NCI-H446 (cell line): ENCODE measurements around the gene NTF3.

ENCODE experiments used
- DNase-seq, 2 experiments: peaks; one replicate each; lab custom pipeline; 2025; lab: John Stamatoyannopoulos, UW

The NTF3 gene

DNA sequence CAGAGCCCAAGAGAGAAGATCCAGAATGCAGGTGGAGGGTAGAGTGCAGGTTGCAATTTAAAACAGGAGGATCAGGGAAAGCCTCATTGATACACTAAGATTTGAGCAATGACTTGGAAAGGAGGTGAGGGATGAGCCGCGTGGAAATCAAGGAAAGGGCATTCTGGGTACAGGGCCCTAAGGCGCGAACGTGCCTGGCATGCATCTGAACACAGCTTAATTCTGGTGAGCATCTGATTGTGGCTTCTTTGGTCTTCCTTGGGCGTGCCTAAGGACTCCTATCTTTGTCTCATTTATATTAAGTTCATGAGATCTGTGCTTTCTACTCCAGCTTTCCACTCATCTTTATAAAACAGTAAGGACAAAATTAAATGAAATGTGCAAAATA, 79.3 kb downstream of the NTF3 start:
- no peak for DNase-seq

DNA sequence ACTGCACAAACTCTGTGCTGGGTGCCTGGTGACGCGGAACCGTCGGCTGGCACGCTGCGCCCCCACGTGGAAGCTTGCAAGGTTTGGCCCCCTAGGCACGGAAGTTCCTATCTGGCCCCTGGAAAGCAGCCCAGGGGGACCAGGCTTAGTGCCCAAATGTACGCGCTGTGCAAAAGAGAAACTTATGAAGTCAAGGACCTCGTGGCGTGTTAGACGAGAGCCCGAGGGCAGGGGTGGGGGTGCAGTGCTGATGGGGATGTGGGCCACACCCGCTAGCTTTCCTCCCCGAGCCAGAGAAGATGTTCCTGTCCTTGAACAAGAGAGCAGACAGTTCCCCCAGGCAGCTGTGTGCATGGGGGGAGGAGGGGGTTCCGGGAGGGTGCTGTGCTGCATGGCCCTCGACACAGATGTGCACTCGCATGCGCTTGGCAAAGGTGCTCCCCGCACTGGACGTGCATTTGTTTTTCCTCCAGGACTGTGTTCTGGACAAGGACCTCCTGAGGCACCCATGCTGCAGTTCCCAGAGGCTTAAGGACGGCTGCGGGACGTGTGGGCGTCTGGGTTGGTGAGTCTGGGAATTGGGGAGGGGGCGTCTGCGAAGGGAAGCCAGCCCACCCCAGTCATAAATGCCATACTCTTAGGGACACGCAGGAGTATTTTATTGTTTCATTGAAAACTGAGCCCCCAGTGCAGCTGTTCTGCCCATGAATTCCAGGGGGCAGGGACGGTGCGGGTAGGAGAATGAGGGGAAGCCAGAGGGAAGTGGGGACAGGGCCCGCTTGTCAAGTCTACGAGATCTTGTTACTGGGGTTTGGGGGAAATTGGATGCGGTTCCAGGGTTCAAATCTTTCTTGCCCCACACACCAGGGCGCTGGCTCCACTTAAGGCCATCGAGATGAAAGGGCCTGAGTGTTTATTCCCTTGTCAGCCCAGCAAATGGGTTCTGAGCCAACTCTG, 80.0 kb downstream of the NTF3 start:
- peak in 1 of 2 experiments; percentile 29 for DNase-seq

DNA sequence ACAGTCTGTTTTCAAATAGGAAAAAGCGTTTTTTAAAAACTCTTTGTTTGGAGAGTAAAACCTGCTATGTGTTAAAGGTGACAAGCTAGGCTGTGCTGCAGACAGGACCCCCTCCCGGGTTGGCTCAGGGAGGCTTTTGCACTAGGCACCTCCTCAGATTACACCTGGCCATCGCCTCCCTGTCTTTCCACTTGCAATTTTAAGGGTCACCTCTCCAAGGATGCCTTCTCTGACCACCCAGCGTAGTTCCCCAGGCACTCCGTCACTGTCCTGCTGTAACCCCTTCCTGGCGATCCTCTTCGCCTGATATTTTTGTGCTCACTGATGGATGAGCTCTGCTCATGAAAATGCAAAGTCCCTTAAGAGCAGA, 80.7 kb downstream of the NTF3 start:
- DNase-seq = no peak

DNA sequence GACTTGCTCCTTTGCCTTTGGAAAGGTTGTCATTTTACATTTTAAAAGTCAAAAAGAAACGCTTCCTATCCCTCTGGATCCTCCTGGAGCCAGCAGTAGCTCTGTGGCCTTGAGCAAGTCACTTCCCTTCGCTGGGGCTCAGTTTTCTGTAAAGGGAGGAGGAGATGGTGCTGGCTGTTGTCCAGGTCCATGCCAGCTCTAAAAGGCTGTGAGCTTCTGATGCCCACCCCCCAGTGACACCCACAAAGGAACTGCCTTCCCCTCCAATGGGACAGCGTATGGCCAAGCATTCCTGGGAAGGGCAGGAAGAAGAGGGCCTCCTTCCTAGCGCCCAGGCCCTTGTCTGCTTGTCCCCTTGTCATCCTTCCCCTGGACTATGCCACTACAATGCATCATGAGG, 81.5 kb downstream of the NTF3 start:
- no peak for DNase-seq

DNA sequence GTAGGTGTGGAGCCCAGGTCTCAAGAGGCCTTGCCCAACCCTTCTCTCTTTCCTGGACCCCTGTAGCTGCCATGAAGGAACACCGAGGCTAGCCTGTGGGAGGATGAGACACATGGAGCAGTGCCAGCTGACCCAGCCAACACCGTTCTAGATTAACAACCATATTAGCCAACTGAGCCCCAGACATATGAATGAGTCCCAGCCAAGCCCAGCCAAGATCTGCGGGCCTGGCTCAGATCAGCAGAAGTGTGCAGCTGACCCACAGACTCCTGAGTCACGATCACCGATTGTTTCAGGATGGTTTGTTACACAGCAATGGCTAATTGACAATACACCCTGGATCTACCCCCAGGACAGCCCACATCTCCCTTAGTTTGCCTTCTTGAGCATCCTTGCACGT, 82.1 kb downstream of the NTF3 start:
- no peak for DNase-seq

DNA sequence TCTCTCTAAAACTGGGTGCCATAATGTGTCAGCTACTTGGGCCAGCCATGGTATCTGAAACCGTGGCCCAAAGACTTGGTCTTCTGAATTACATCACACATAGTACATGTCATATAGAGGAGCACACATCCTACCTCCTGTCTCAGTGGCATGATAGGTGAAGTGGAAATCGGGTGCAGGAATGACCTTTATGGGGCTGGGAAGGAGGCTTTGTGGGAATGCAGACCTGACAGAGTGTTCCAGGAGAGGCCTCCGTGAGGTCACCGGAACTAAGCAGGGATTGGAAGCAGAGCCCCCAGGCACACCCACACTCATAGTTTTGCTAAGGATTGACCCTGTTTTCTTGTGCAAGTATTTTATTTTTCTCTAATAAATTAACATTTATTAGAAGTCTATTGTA, 82.6 kb downstream of the NTF3 start:
- no peak for DNase-seq

DNA sequence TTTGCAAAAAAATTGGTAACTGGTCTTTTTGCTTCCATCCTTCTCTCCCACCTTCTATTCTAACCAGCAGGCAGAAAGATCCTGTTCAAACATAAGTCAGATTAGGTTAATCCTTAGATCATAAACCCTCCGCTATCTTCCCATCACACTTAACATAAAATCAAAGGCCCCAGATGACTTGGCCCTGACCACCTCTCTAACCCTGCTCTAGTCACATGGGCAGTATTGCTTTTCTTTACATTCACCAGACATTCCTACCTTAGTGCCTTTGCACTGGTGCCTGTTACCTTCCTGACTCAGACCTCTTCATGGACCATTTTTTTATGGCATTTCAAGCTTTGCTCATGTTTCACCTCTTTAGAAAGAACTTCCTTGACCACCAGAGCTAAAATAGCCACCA, 83.5 kb downstream of the NTF3 start:
- DNase-seq = no peak

DNA sequence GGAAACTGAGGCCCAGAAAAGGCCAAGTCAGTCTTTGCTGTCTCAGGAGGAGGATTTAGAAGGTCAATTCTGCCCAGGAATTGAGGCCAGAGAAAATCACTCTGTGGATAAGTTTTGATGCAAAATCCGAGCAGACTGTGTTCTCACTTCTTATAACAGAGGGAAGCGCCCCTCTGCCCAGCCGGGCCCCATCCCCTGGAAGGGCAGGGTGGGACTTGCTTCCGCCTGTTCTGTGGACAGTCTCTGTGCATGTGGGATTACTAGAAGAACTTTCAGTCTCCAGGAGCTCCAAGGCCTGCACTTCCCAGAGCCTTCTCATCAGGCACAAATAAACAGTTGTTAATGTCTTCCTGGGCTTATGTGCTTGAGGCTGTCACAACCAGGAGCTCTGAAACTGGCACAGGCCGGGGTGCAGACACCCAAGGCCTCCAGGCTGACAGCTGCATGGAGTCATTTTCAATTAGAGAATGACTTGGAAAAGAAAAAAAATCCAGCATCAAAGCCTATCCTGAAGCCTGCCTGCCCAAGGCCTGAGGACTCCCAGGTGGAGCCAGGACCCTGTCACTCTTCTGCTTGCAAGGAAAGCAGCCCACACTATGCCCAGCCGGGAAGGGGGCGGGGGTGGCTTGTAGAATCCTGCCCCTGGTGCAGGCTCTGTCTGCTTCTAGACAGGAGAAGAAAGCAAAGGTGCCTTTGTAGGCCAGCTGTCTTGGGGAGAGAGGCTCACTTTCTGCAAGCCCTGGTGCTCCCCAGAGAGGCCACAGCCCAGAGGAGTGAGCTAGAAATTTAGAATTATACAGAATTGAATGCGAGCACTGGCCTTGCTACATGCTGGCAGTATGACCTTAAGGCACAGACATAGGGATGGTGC, 84.7 kb downstream of the NTF3 start:
- no peak for DNase-seq

DNA sequence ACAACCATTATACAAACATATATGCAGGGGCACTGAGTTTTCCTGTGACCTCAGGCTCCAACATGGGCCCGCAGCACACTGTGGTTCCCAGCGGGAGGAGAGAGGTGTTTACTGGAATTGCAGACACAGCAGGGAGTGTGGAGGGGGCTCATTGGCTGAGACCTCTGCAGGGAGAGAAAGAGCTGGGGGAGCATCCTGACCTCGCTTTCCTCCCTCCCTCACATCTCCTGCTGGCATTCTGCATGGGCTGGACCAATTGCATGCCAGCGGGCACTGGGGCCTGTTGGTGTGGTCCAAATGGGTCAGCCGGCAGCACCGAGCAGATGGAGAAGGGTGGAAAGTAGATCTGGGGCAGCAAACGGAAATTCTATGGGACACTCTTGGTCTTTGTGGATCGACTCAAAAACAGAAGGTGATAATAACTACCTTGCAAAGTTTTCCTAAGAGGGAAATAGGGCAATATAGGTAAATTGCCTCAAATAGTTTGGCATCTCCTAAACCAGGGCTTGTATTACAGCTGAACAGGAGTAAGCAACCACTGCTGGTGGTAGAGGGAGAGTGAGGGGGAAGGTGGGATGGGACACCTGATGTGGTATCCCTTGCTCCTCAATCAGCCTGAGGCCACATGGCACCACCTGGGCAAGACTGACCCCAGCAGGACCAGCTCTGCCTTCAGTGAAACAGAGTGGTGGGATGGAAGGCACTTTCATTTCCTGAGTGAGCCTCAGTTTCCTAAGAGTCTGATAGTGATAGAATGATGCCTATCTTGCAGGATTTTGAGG, 86.9 kb downstream of the NTF3 start:
- no peak for DNase-seq

DNA sequence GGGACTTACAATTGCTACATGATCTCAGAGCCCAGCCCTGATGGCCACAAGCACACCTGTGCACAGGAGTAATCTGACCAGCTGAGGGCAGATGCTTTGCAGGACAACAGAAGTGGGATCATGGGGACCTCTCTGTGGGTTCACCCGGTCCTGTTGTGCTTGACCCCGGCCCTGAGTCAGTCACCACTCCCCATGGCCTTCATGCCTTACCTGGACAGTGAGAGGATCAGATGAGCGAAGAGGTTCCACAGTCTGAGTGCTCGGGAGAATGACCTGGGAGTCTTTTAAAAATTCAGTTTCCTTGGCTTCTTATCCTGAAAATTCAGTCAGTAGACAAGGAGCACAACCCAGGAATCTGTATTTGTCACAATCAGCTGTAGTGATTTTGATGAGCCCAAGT, 88.1 kb downstream of the NTF3 start:
- no peak for DNase-seq

DNA sequence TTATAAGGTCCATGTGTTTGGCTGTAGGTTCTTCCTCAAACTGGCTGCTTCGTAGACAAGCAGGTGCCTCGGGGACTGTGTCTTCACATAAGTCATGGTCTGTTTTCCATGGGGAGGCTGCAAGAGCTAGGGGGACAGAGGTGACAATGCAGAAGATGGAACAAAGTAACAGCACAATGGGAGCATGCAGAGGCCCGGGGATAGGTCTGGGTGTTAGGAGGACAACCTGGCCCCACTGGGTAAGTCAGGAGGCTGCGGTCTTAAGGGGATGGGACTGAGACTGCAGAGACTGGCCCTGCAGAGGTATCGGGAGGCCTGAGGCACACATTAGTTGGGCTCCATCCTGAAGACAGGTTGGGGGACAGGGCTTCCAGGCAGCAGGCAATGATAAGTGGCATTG, 88.9 kb downstream of the NTF3 start:
- DNase-seq = no peak

DNA sequence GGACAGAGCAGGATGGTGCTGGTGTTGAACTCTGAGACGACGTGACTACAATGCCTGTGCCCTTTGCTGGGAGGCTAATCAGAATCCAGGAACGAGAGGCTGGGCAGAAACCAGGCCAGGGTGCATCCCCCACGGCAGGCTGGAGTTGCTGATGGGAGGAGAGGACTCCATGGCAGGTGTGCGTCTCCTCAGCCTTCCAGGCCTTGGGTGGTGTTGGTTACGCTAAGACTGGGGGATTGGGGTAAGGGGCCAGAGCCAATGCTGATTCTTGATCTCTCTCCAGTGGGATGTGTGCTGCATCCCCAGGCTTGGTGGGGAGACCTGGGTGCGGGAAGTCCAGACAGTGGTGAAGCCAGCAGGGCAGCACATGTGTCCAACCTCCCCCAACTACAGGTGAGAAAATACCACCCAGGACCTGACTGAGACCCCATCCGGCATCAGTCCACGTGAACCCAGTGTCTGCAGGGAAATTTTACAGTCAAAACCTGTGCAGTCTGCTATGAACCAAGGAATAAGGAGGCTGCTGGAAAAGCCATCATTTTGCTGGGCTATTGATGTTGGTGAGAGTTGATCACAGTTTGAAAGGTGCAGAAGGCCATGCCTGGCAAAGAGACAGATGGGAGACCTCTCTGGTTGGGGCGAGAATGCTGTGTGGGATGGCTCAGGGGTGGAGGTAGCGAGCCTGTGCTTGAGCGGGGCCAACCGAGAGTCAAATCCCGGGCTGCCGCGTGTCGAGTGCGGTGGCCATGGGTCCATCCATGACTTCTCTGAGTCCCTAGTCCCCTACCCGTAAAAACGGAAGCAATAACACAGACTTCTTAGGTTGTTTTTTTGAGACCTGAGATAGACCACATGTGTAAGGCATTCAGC, 89.8 kb downstream of the NTF3 start:
- DNase-seq = no peak

DNA sequence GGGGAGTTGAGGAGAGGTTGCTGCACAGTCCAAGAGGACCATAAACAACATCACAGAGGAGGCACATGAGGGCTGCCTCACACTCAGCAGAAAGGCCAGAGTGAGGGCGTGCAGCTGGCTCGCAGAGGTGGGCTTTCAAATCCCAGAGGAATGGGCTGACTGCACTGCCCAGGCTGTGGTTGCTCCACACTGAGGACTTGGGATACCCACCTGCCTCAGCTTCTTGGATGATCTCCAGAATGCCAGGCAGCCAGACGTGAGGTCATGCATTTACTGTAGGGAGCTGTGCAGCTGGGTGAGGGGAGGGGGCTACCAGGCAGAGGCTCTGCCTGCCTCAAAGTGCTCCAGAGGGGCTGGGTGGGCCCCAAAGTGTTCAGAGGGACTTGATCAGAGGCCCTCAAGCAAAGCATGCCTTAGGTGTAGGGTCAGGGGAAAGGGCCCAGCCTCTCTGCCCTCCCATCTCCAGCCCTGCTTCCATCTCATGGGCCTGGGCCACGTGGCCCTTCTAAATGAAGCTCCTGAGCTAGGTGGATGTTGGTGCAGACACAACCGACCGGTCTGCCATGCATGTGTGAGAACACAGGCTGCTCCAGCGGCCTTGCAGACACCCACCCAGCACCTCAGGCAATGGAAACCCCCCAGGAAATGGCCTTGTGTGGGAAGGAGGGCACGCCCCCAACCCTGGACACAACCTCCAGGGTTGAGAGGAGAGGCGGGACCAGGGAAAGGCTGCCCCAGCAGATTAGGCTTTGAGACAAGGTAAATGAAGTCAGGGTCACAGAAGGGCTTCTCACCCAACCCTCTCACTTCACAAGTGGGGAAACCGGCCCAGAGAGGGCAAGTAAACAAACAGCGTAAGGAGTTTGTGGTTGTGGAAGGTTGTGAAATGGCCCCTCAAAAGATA, 90.8 kb downstream of the NTF3 start:
- DNase-seq = no peak

DNA sequence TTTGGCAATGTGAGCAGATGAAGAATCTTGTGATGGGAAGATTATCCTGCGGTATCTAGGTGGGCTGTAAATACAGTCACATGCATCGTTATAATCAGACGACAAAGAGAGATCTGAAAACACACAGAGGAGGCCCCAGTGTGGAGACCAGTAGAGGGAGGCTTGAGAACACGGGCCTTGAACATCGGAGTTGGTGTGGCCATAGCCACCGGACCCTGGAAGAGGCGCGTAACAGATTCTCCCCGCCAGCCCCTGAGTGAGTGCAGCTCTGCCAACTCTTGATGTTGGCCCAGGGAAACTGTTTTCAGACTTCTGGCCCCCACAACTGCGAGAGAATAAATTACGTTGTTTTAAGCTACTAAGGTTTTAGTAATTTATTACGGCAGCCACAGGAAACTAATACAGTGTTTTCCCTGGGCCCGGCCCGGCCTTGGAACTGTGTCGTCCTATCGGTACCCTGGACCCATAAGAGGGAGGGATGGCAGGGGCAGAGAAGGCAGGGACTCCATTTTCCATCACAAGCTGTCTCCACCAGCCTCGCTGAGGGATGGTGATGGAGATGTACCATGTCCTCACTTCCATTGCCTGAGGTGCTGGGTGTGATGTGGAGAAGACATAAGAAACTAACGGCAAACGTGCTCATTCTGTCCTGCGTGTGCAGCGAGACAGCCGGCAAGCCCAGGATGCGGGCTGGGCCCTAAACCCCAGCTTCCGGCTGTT, 91.6 kb downstream of the NTF3 start:
- DNase-seq = no peak

DNA sequence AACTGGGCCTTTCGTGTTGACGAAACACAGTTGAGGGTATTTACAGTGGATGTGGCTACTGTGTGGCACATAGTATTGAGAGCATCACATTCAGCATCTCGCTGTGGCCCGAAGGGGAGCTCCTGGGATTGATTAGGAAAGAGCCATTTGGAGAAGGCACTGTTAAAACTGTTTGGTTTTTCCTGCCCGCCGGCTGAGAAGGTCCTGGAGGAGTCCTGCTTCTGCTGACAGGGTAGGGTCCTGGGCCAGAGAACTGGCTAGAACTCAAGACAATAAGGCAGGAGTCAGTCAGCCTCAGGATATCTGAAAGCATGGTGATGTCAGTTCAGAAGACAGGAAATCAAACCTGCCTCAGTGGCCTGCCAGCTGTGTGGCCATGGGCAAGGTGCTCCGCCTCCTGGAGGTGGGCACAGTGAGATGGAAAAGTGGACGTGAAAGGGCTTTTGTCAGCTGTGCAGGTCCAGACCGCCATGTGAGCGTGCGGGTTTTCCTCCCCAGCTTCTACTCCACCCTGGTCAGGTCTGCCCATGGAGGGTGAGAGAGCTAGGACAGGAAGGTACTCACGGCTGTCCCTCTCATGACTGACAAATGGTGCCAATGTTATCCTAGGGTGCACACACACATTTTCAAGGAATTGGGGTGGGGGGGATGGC, 92.3 kb downstream of the NTF3 start:
- DNase-seq = no peak

DNA sequence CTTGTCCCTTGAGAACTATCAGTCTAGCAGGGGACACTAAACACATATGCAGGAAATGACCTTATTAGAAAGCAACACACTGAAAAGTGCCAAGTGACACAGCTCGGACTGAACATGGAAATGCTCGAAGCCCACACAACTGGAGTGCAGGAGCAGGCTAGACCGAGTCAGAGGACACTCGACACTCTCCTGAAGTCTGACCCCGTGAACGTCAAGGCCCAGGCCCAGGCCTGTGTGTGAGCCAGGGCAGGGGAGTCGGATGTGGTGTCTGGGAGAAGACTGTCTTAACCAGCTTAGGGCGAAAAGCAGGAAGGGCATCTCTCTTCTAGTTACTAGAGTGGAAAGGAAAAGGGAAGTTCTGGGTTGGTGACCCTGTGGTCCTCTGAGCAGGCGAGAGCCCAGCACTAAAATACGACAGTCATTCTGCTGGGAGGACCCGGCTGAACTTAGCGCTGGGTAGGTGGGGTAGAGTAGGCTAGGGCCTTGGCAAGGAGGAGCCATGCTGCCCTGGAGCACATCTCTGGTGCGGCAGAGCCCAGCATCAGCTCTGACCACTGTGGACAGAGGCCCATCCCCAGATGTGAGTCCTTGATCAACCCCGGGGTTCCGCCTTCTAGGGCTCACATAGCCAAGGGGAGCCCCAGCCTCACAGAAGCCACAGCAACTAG, 93.0 kb downstream of the NTF3 start:
- no peak for DNase-seq

DNA sequence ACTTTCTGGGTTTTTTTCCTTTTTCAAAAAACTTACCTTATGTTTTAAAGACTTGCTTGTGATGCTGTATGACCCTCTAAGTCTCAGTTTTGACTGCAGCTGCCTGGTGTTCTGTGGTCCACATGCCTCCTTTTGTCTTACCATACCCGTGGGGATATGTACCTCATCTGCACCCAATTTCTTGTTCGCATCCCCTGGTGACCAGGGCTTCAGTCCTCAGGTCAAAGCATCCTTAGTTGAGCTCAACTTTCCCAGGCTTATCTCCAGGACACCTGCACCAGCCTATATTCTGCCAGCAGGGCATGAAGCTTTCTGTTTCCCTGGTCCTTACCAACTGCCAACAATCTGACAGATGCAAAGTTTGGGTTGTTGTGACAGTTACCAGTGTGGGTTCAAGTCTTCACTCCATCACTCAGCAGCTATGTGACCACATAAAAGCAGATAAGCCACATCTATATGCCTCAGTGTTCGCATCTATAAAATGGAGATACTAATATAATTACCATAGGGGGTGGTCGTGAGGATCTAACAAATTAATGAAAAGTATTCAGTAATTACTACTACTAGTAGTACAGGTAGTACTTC, 94.0 kb downstream of the NTF3 start:
- no peak for DNase-seq

DNA sequence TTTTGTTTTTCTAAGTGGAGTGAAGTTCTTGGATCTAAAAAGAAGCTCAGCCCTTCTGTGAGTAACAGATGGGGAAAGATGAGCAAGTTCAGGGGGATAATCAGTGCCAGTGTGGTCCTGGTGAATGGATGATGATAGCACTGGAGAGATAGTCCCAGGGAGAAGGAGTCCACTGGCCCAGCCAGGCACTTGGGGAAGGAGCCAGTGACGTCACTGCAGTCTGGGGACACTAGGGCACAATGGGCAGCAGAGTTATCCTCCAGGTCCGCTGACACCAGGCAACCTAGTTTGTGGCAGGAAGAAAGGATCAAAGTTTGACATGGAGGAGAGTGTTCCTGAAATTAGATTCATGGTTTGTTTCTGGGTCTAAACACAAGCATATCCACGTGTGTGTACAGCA, 101.5 kb downstream of the NTF3 start:
- DNase-seq = no peak
